NT2/D1 (cell line): ENCODE data around the gene MRPS5.
"Not testable (repeated sequence)": the region's sequence is repeated elsewhere in the genome, so short reads cannot be mapped to it uniquely, and the experiment has no call there.

Experiments
- DNase-seq: peaks from one replicate; pipeline ENCODE4 v3.0.0-alpha.2; 2011; ENCODE audit warnings: low read depth, low spot score
- H3K27me3 ChIP-seq: 2 replicates; pipeline ENCODE4 v1.6.0; 2011; ENCODE audit warnings: mild to moderate bottlenecking; ENCODE audit not compliant: insufficient read length, insufficient read depth
- H3K36me3 ChIP-seq: 2 replicates; pipeline ENCODE4 v1.6.1; 2011; ENCODE audit warnings: mild to moderate bottlenecking, low read length, mixed read lengths; ENCODE audit not compliant: insufficient read depth, insufficient read length
- H3K4me1 ChIP-seq: 2 replicates; pipeline ENCODE4 v1.5.1; 2011; ENCODE audit not compliant: insufficient read depth, insufficient read length
- H3K4me3 ChIP-seq: 2 replicates; pipeline ENCODE4 v1.5.1; 2011; ENCODE audit warnings: low read depth; ENCODE audit not compliant: insufficient read length
- H3K9ac ChIP-seq: 2 replicates; pipeline ENCODE4 v1.6.0; 2011; ENCODE audit warnings: low read depth; ENCODE audit not compliant: insufficient read length
- H3K9me3 ChIP-seq: 2 replicates; pipeline ENCODE4 v1.5.1; 2011; ENCODE audit warnings: mild to moderate bottlenecking, low read length; ENCODE audit not compliant: insufficient read depth
- SUZ12 ChIP-seq: IDR thresholded peaks from 2 replicates; pipeline ENCODE4 v1.6.1; 2011; ENCODE audit not compliant: insufficient read length, insufficient read depth; ENCODE audit errors: extremely low read depth
- YY1 ChIP-seq: IDR thresholded peaks from 2 replicates; pipeline ENCODE4 v1.6.1; 2011; ENCODE audit not compliant: insufficient read length, insufficient read depth
- ZNF274 ChIP-seq: IDR thresholded peaks from 2 replicates; pipeline ENCODE4 v1.6.1; 2011; ENCODE audit warnings: mild to moderate bottlenecking, low read depth, low read length

MRPS5 gene

DNA sequence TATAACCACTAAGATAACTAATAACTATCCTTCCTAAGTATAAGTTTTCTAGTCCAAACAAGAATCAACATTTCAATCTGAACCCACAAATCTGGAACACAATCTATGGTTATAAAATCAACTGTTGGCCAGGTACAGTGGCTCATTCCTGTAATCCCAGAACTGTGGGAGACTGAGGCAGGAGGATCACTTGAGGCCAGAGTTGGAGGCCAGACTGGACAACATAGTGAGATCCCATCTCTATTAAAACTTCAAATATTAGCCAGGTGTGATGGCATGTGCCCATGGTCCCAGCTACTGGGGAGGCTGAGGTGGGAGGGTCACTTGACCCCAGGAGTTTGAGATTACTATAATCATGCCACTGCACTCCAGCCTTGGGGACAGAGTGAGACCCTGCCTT is 11.2 kb downstream of the MRPS5 start:
- H3K9ac ChIP-seq, result no peak overlapping the region
- H3K4me1 ChIP-seq, result no peaks in the 10 kb centered on the region
- H3K27me3 ChIP-seq, result no peaks in the 10 kb centered on the region
- no peak overlapping the region for H3K4me3 ChIP-seq
- H3K9me3 ChIP-seq, result no peaks in the 10 kb centered on the region
- TF ChIP-seq SUZ12, result no peak
- TF ChIP-seq ZNF274, result no peak
- TF ChIP-seq YY1, result no peak
- peaks cover 91% of the 10 kb centered on the region for H3K36me3 ChIP-seq
- no peak for DNase-seq

DNA sequence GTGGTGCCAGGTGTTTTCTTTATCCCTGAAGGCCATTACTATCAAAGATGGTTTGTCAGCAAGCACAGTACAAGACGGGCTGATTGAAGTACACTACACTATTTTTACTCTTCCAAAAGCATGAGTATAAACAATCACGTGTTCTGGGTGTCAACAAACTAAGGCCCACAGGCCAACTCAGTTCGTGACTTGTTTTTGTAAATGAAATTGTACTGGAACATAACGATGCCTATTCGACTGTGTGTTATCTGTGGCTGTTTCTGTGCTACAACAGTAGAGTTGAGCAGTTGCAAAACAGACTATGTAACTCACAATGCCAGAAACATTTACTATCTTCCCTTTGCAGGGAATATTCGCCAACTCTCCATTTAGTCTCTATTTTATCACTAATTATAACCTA is 12.3 kb downstream of the MRPS5 start:
- Histone ChIP-seq H3K36me3 (peaks cover 91% of the 10 kb centered on the region), H3K27me3 (no peaks in the 10 kb centered on the region), H3K4me3 (no peak overlapping the region), H3K9me3 (no peaks in the 10 kb centered on the region), H3K4me1 (no peaks in the 10 kb centered on the region), H3K9ac (no peak overlapping the region)
- TF ChIP-seq ZNF274, result no peak
- no peak for TF ChIP-seq SUZ12
- no peak for TF ChIP-seq YY1
- no peak for DNase-seq

- H3K4me3 ChIP-seq, result no peak overlapping the region
- no peak for TF ChIP-seq SUZ12
- TF ChIP-seq YY1, result no peak
- no peak for TF ChIP-seq ZNF274
- no peak for DNase-seq
- peaks cover 95% of the 10 kb centered on the region for H3K36me3 ChIP-seq
- no peaks in the 10 kb centered on the region for H3K9me3 ChIP-seq
- H3K9ac ChIP-seq, result no peak overlapping the region
- no peaks in the 10 kb centered on the region for H3K27me3 ChIP-seq
- no peaks in the 10 kb centered on the region for H3K4me1 ChIP-seq
These were observed 15.5 kb downstream of the MRPS5 start for GRCh38 chr2:95106081-95106480.

- H3K4me1 ChIP-seq, result no peaks in the 10 kb centered on the region
- TF ChIP-seq SUZ12 (no peak), ZNF274 (no peak)
- DNase-seq, result no peak
- peaks cover 96% of the 10 kb centered on the region for H3K36me3 ChIP-seq
- H3K27me3 ChIP-seq, result no peaks in the 10 kb centered on the region
- no peak overlapping the region for H3K4me3 ChIP-seq
- no peak overlapping the region for H3K9ac ChIP-seq
- H3K9me3 ChIP-seq, result 0 out of 2 replicates have a peak, but pooled peaks cover 6% of the 10 kb centered on the region
These were observed 17.0 kb downstream of the MRPS5 start for GRCh38 chr2:95104606-95105005.

DNA sequence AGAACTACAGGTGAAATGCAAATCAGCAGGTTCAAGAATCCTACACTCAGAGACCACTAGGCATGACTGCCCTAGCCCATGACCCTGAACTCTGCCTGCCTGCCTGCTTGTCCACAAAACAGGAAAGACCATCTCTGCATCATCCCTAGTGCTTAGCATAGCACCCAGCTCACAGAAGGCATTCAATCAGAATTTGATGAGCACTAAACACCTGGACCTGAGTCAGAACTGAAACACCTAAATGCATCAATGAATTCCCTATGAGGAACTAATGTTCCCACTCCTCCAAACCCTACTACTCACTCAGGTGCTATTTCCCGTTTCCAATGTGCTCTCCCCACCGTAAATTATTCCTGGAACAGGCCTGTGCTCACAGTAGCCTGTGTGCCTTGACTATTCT is 21.7 kb downstream of the MRPS5 start:
- H3K36me3 ChIP-seq, result peaks cover 59% of the 10 kb centered on the region
- no peak overlapping the region for H3K4me3 ChIP-seq
- H3K9ac ChIP-seq, result no peak overlapping the region
- no peak for DNase-seq
- TF ChIP-seq ZNF274 (no peak), SUZ12 (no peak)
- H3K4me1 ChIP-seq, result no peaks in the 10 kb centered on the region
- H3K9me3 ChIP-seq, result 0 out of 2 replicates have a peak, but pooled peaks cover 6% of the 10 kb centered on the region
- H3K27me3 ChIP-seq, result no peaks in the 10 kb centered on the region

- H3K9me3 ChIP-seq, H3K4me1 ChIP-seq, DNase-seq, H3K9ac ChIP-seq, H3K27me3 ChIP-seq, H3K4me3 ChIP-seq: not testable (repeated sequence)
- peaks cover 49% of the 10 kb centered on the region for H3K36me3 ChIP-seq
These were observed 23.3 kb downstream of the MRPS5 start for GRCh38 chr2:95098273-95098672.

DNA sequence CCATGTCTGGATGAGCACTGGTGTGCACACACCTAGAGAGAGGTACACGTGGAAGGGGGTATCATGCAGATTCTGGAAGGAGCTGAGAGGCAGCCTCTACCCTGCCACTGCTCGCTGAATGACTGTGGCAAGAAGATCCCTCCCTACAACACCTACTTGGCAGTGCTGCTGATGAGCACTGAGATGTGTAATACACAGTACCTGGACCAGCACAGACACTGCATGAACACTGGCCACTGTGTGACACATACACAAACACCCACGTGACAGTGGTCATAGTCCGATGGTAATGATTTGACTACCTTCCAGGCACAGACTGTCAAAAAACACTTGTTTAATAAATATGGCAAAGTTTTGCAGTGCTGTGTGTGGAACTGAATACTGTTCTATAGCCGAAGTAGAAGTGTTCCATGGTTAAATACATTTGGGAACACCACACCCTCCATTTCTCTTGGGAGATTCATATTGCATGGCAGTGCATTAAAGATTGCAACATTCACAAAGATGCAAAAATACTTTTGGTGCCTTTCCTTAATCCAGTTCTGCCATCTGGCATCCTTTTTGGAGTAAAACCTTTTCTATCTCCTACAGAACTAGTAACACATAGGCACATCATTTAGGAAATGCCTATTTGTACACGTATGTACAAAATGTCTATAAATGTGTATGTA is 29.6 kb downstream of the MRPS5 start:
- Histone ChIP-seq H3K9ac (no peak overlapping the region), H3K36me3 (peaks cover 55% of the 10 kb centered on the region), H3K4me3 (no peak overlapping the region), H3K9me3 (peaks cover 25% of the 10 kb centered on the region), H3K4me1 (peaks cover 2% of the 10 kb centered on the region), H3K27me3 (no peaks in the 10 kb centered on the region)
- DNase-seq, result no peak
- TF ChIP-seq ZNF274 (no peak), YY1 (no peak), SUZ12 (no peak)

- peaks cover 66% of the 10 kb centered on the region for H3K36me3 ChIP-seq
- TF ChIP-seq SUZ12 (no peak), YY1 (peak; percentile 16)
These were observed 34.2 kb downstream of the MRPS5 start for GRCh38 chr2:95087379-95087778.

More at GRCh38 chr2:95087379-95087778, 34.2 kb downstream of the MRPS5 start:
- Histone ChIP-seq H3K27me3 (no peaks in the 10 kb centered on the region), H3K9ac (no peak overlapping the region), H3K9me3 (peaks cover 36% of the 10 kb centered on the region), H3K4me3 (no peak overlapping the region), H3K4me1 (peaks cover 2% of the 10 kb centered on the region)
- no peak for DNase-seq
